Breast epithelium (tissue), 4 donors: Measurements from ENCODE around the gene MATN1. TPM values are rescaled to one million over a fixed set of nuclear protein-coding genes. Genes with fewer than 3 reads are reported as not detected.

Experiments used
- DNase-seq, 2 donors: peaks; one replicate each; pipeline ENCODE4 v3.0.0-alpha.2; 2019; ENCODE audit warnings: low spot score in 2 of 2
- H3K27ac ChIP-seq, 2 donors: fragments of 200-600 bp; sonication (generic) in 1 of 2; one replicate each; pipeline ENCODE4 v1.5.1; 2016 to 2019; ENCODE audit warnings: mild to moderate bottlenecking in 1 of 2
- H3K27me3 ChIP-seq, 2 donors: fragments of 200-600 bp; sonication (generic) in 1 of 2; one replicate each; pipeline versions ENCODE4 v1.5.1 to v1.6.0; 2017 to 2019; ENCODE audit warnings: control low read depth in 1 of 2, mild to moderate bottlenecking in 1 of 2
- H3K36me3 ChIP-seq: fragments of 200-600 bp; one replicate; pipeline ENCODE4 v1.5.1; 2019
- H3K4me1 ChIP-seq, 2 donors: fragments of 200-600 bp; sonication (generic); one replicate each; pipeline ENCODE4 v1.5.1; 2016 to 2019; ENCODE audit warnings: control low read depth in 1 of 2
- H3K4me3 ChIP-seq, 3 donors: fragments of 200-600 bp; sonication (generic); 1 replicate in 2 of 3; 2 replicates in 1 of 3; pipeline ENCODE4 v1.5.1; 2016 to 2019; ENCODE audit warnings: mild to moderate bottlenecking in 3 of 3, moderate library complexity in 2 of 3
- H3K9me3 ChIP-seq, 2 donors: fragments of 200-600 bp; sonication (generic) in 1 of 2; one replicate each; pipeline ENCODE4 v1.5.1; 2016 to 2019; ENCODE audit warnings: control low read depth in 1 of 2
- POLR2A ChIP-seq: fragments of 450-650 bp; IDR thresholded peaks from one replicate; pipeline ENCODE4 v1.6.1; 2016; ENCODE audit warnings: antibody characterized with exemption, mild to moderate bottlenecking, moderate library complexity
- POLR2AphosphoS5 ChIP-seq, 3 donors: sonication (generic); formaldehyde crosslinking; IDR thresholded peaks; one replicate each; pipeline ENCODE4 v1.6.1; 2017; ENCODE audit warnings: antibody characterized with exemption in 3 of 3
- intact Hi-C: fragments of 100-400 bp; cut with DNase I; formaldehyde crosslinking; loops from one replicate; pipeline ENCODE4 v1.15.1; 2023; ENCODE audit warnings: low total_unique reads
- total RNA-seq, 3 donors: library from RNA; depleted of rRNA; stranded (reverse); fragments of >200 nt; gene quantifications; one replicate each; pipeline ENCODE4 v1.1.0, GENCODE V29; 2016
- TF ChIP-seq, protein P1 (sequence below), 3 donors: fragments of 450-650 bp; IDR thresholded peaks; one replicate each; pipeline ENCODE4 v1.5.1; 2016 to 2017; ENCODE audit warnings: antibody characterized with exemption in 3 of 3, mild to moderate bottlenecking in 3 of 3, moderate library complexity in 3 of 3

The MATN1 gene, protein sequence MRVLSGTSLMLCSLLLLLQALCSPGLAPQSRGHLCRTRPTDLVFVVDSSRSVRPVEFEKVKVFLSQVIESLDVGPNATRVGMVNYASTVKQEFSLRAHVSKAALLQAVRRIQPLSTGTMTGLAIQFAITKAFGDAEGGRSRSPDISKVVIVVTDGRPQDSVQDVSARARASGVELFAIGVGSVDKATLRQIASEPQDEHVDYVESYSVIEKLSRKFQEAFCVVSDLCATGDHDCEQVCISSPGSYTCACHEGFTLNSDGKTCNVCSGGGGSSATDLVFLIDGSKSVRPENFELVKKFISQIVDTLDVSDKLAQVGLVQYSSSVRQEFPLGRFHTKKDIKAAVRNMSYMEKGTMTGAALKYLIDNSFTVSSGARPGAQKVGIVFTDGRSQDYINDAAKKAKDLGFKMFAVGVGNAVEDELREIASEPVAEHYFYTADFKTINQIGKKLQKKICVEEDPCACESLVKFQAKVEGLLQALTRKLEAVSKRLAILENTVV
- total RNA-seq, result not detected

DNA sequence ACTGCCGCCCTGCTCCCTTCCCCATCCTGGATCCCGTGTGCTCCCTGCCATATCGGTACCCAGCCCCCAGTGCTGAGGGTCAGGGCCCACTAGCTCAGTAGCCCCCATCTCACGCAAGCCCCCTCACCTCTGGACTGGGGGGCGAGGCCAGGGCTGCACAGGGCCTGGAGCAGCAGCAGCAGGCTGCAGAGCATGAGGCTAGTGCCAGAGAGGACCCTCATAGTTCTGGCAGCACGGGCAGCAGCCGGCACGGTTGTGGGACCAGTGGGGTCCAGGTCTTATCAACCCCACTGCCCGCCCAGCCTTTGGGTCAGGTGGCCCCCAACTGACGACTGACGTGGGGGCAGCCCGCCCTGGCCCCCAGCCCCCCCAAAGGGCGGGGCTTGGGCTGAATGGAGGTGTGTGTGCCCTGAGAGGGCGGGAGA lies at the start of gene MATN1:
TSS of gene MATN1 (minus strand) at position 255 of the 425 bp plus-strand sequence. CDS start at position 221, 34 bp downstream.
- no peaks in the 10 kb centered on the region for H3K36me3 ChIP-seq
- H3K27me3 ChIP-seq, result no peaks in the 10 kb centered on the region
- H3K9me3 ChIP-seq, result no peaks in the 10 kb centered on the region
- H3K4me1 ChIP-seq, result no peaks in the 10 kb centered on the region
- TF ChIP-seq POLR2A, result no peak
- TF ChIP-seq POLR2AphosphoS5 (IDR thresholded peaks at IDR 0.05), result no peak
- TF ChIP-seq, protein P1, sequence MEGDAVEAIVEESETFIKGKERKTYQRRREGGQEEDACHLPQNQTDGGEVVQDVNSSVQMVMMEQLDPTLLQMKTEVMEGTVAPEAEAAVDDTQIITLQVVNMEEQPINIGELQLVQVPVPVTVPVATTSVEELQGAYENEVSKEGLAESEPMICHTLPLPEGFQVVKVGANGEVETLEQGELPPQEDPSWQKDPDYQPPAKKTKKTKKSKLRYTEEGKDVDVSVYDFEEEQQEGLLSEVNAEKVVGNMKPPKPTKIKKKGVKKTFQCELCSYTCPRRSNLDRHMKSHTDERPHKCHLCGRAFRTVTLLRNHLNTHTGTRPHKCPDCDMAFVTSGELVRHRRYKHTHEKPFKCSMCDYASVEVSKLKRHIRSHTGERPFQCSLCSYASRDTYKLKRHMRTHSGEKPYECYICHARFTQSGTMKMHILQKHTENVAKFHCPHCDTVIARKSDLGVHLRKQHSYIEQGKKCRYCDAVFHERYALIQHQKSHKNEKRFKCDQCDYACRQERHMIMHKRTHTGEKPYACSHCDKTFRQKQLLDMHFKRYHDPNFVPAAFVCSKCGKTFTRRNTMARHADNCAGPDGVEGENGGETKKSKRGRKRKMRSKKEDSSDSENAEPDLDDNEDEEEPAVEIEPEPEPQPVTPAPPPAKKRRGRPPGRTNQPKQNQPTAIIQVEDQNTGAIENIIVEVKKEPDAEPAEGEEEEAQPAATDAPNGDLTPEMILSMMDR (IDR thresholded peaks at IDR 0.05), result no peak
- H3K4me3 ChIP-seq, result no peak within 1 kb of the TSS
- no peak within 1 kb of the TSS for H3K27ac ChIP-seq
- no peak for DNase-seq
- intact Hi-C loops, result loop anchor here (5.0 kb wide), 1 partner anchor 44 kb away; no protein-coding TSS in a partner anchor

DNA sequence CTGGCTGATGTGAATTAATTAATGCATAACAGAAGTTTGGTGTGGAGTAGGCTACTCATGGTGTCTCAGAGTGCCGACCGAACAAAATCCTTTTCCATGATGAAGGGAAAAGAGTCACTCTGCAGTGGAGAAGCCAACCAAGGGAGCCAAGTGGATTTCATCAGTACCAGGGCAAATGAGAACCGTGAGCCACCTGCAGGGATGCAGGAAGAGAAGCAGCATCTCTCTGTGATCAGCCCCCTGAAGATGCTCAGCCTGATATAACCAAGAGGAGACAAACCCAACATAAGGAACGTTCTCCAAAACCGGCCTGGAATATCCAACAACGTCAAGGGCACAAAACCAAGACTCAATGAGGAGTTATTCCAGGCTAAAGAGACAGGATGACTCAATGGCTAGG lies 47.6 kb upstream of the MATN1 start:
- Histone ChIP-seq H3K27ac (no peak overlapping the region), H3K9me3 (no peaks in the 10 kb centered on the region), H3K27me3 (no peaks in the 10 kb centered on the region), H3K36me3 (no peaks in the 10 kb centered on the region), H3K4me1 (no peaks in the 10 kb centered on the region), H3K4me3 (no peak overlapping the region)
- no peak for DNase-seq
- intact Hi-C loops, result no loop called here
- TF ChIP-seq, protein P1 (IDR thresholded peaks at IDR 0.05), result no peak
- no peak for TF ChIP-seq POLR2AphosphoS5 (IDR thresholded peaks at IDR 0.05)
- TF ChIP-seq POLR2A, result no peak

DNA sequence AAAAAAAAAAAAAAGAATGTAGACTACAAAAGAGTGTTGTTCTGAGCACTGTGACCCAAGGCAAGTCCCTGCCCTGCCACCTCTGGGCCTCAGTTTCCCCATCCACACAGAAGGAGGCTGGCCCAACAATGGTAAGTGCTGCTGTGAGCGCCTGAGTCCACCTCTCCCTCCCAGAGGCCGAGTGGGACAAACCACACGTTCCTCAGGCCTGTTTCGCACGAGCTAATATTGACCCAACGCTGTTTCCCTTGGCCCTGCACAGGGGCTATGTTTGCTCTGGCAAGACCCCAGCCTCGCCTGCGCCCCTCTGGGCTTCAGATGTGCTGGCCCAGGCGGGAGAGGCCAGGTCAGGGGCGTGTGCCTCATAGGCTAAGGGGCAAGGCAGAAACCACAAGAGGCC lies 46.8 kb upstream of the MATN1 start:
- Histone ChIP-seq H3K4me3 (no peak overlapping the region), H3K9me3 (no peaks in the 10 kb centered on the region), H3K36me3 (no peaks in the 10 kb centered on the region), H3K4me1 (no peaks in the 10 kb centered on the region), H3K27ac (no peak overlapping the region), H3K27me3 (no peaks in the 10 kb centered on the region)
- DNase-seq, result no peak
- intact Hi-C loops, result no loop called here
- no peak for TF ChIP-seq POLR2A
- no peak for TF ChIP-seq POLR2AphosphoS5 (IDR thresholded peaks at IDR 0.05)
- TF ChIP-seq, protein P1 (IDR thresholded peaks at IDR 0.05), result no peak

- no peaks in the 10 kb centered on the region for H3K4me1 ChIP-seq
- H3K36me3 ChIP-seq, result no peaks in the 10 kb centered on the region
- no peak overlapping the region for H3K27ac ChIP-seq
- DNase-seq, result no peak
- no peaks in the 10 kb centered on the region for H3K9me3 ChIP-seq
- no peak overlapping the region for H3K4me3 ChIP-seq
- no peaks in the 10 kb centered on the region for H3K27me3 ChIP-seq
- intact Hi-C loops, result loop anchor here (5.0 kb wide), 1 partner anchor 47 kb away; the partner anchor contains the start of gene MATN1
- TF ChIP-seq, protein P1 (IDR thresholded peaks at IDR 0.05), result no peak
- no peak for TF ChIP-seq POLR2AphosphoS5 (IDR thresholded peaks at IDR 0.05)
- no peak for TF ChIP-seq POLR2A
These were observed 45.7 kb upstream of the MATN1 start for GRCh38 chr1:30768830-30769718.
